ENCODE measurements around the gene UQCR11. TPM values are rescaled to one million over a fixed set of nuclear protein-coding genes. Genes with fewer than 3 reads are reported as not detected.
A peak's percentile ranks its signal among the peaks of the same experiment; 100 is the strongest.

UQCR11 gene
- total RNA-seq, 1 experiment from 2014 or later, result 256 TPM

GRCh38 chr19:1630811-1631210 is 25.5 kb upstream of the UQCR11 start:
- no peak for TF ChIP-seq CTCF (conservative IDR thresholded peaks at IDR 0.05; ENCODE audit: low read depth, low read length)
- TF ChIP-seq EZH2 (IDR thresholded peaks at IDR 0.05; ENCODE audit: borderline replicate concordance, low read depth, low read length, poor library complexity, severe bottlenecking), result no peak
- ChIA-PET CTCF (no interaction called here), POLR2A (ENCODE audit: low non-redundant PET) (no interaction called here)
- Histone ChIP-seq H3K9me3 (ENCODE audit: low read depth, low read length, poor library complexity, severe bottlenecking) (no peaks in the 10 kb centered on the region), H3K36me3 (ENCODE audit: insufficient read depth, low read length, poor library complexity, severe bottlenecking) (peaks cover 64% of the 10 kb centered on the region), H3K27me3 (replicated peaks; ENCODE audit: insufficient read depth, low read depth, low read length, poor library complexity) (no peaks in the 10 kb centered on the region), H3K4me3 (ENCODE audit: low read depth, low read length, poor library complexity, severe bottlenecking) (no peak overlapping the region), H3K4me1 (ENCODE audit: insufficient read depth, low read length, poor library complexity, severe bottlenecking) (peaks cover 5% of the 10 kb centered on the region), H3K27ac (ENCODE audit: low read depth, low read length, poor library complexity, severe bottlenecking) (no peak overlapping the region)
- DNase-seq (ENCODE audit: low spot score), result no peak
- no TSS peak for BruUV-seq (replicated peaks)
- intact Hi-C loops (cut with micrococcal nuclease; ENCODE audit: unreplicated experiment), result no loop called here

GRCh38 chr19:1630012-1630411 is 24.8 kb upstream of the UQCR11 start:
- intact Hi-C loops (cut with micrococcal nuclease; ENCODE audit: unreplicated experiment), result no loop called here
- no peak for DNase-seq (ENCODE audit: low spot score)
- POLR2A ChIA-PET (ENCODE audit: low non-redundant PET), result no interaction called here
- Histone ChIP-seq H3K4me1 (ENCODE audit: insufficient read depth, low read length, poor library complexity, severe bottlenecking) (peaks cover 5% of the 10 kb centered on the region), H3K9me3 (ENCODE audit: low read depth, low read length, poor library complexity, severe bottlenecking) (no peaks in the 10 kb centered on the region), H3K36me3 (ENCODE audit: insufficient read depth, low read length, poor library complexity, severe bottlenecking) (peaks cover 63% of the 10 kb centered on the region), H3K27me3 (replicated peaks; ENCODE audit: insufficient read depth, low read depth, low read length, poor library complexity) (no peaks in the 10 kb centered on the region), H3K27ac (ENCODE audit: low read depth, low read length, poor library complexity, severe bottlenecking) (no peak overlapping the region), H3K4me3 (ENCODE audit: low read depth, low read length, poor library complexity, severe bottlenecking) (no peak overlapping the region)
- CTCF ChIA-PET, result no interaction called here
- no TSS peak for BruUV-seq (replicated peaks)
- TF ChIP-seq EZH2 (IDR thresholded peaks at IDR 0.05; ENCODE audit: borderline replicate concordance, low read depth, low read length, poor library complexity, severe bottlenecking) (no peak), CTCF (conservative IDR thresholded peaks at IDR 0.05; ENCODE audit: low read depth, low read length) (no peak)

- TSS peak; percentile 22 for BruUV-seq (replicated peaks)
- H3K4me3 ChIP-seq (ENCODE audit: low read depth, low read length, poor library complexity, severe bottlenecking), result no peak overlapping the region
- no peak overlapping the region for H3K27ac ChIP-seq (ENCODE audit: low read depth, low read length, poor library complexity, severe bottlenecking)
- H3K36me3 ChIP-seq (ENCODE audit: insufficient read depth, low read length, poor library complexity, severe bottlenecking), result peaks cover 63% of the 10 kb centered on the region
- DNase-seq (ENCODE audit: low spot score), result no peak
- H3K9me3 ChIP-seq (ENCODE audit: low read depth, low read length, poor library complexity, severe bottlenecking), result no peaks in the 10 kb centered on the region
- CTCF ChIA-PET, result no interaction called here
- no peaks in the 10 kb centered on the region for H3K27me3 ChIP-seq (replicated peaks; ENCODE audit: insufficient read depth, low read depth, low read length, poor library complexity)
- peaks cover 5% of the 10 kb centered on the region for H3K4me1 ChIP-seq (ENCODE audit: insufficient read depth, low read length, poor library complexity, severe bottlenecking)
- POLR2A ChIA-PET (ENCODE audit: low non-redundant PET), result no interaction called here
- TF ChIP-seq EZH2 (IDR thresholded peaks at IDR 0.05; ENCODE audit: borderline replicate concordance, low read depth, low read length, poor library complexity, severe bottlenecking) (no peak), CTCF (conservative IDR thresholded peaks at IDR 0.05; ENCODE audit: low read depth, low read length) (no peak)
- intact Hi-C loops (cut with micrococcal nuclease; ENCODE audit: unreplicated experiment), result no loop called here
Measured at GRCh38 chr19:1629256-1629808, 24.1 kb upstream of the UQCR11 start.

All from A673 (cell line).